BJ (cell line): Measurements from ENCODE around the gene DYNC2LI1. TPM values are rescaled to one million over a fixed set of nuclear protein-coding genes. Genes with fewer than 3 reads are reported as not detected.

Experiments
- CTCF ChIA-PET: fragments of 350-600 bp; formaldehyde crosslinking; extraction: SDS; loops from one replicate; lab custom pipeline; 2021; ENCODE audit warnings: antibody characterized with exemption, inconsistent platforms; lab: Yijun Ruan, JAX
- POLR2A ChIA-PET: fragments of 300-600 bp; sonication (Branson Sonifier 250); formaldehyde crosslinking; extraction: SDS; loops from one replicate; lab custom pipeline; 2021; ENCODE audit warnings: antibody characterized with exemption; lab: Charles Lee
- DNase-seq: peaks from one replicate; pipeline ENCODE4 v3.0.0-alpha.2; 2011; ENCODE audit warnings: low read depth
- H3K27me3 ChIP-seq: 2 replicates; pipeline ENCODE4 v1.6.0; 2011; ENCODE audit warnings: low read length; ENCODE audit not compliant: control insufficient read depth, insufficient read depth
- H3K36me3 ChIP-seq: 2 replicates; pipeline ENCODE4 v1.5.1; 2011; ENCODE audit warnings: low read length; ENCODE audit not compliant: control insufficient read depth, insufficient read depth
- H3K4me3 ChIP-seq: 2 replicates; pipeline ENCODE4 v1.5.1; 2011; ENCODE audit warnings: low read depth, mild to moderate bottlenecking, control low read depth, low read length
- CTCF ChIP-seq: IDR thresholded peaks from 2 replicates; pipeline ENCODE4 v1.5.1; 2011; ENCODE audit warnings: low read depth, mild to moderate bottlenecking, control low read depth, inconsistent platforms, low read length, moderate library complexity; ENCODE audit not compliant: insufficient read depth
- polyA plus RNA-seq: library from polyadenylated mRNA; depleted of rRNA; stranded (reverse); fragments of >200 nt; gene quantifications from 2 replicates; pipeline ENCODE4 v1.2.3, GENCODE V29; 2011

DYNC2LI1 gene
- polyA plus RNA-seq, 1 experiment, result 7.2 TPM

- DNase-seq, result no peak
- no peak for TF ChIP-seq CTCF
- no peak overlapping the region for H3K4me3 ChIP-seq
- H3K27me3 ChIP-seq, result no peaks in the 10 kb centered on the region
- 0 out of 2 replicates have a peak, but pooled peaks cover 1% of the 10 kb centered on the region for H3K36me3 ChIP-seq
- CTCF ChIA-PET, result no interaction called here
- POLR2A ChIA-PET, result no interaction called here
Observed at GRCh38 chr2:43790147-43790546, 16.3 kb downstream of the DYNC2LI1 start.

- Histone ChIP-seq H3K4me3 (no peak overlapping the region), H3K27me3 (no peaks in the 10 kb centered on the region), H3K36me3 (0 out of 2 replicates have a peak, but pooled peaks cover 1% of the 10 kb centered on the region)
- TF ChIP-seq CTCF, result no peak
- CTCF ChIA-PET, result no interaction called here
- DNase-seq, result no peak
- POLR2A ChIA-PET, result no interaction called here
Observed at GRCh38 chr2:43791035-43791765, 17.4 kb downstream of the DYNC2LI1 start.

- CTCF ChIA-PET, result no interaction called here
- TF ChIP-seq CTCF, result no peak
- POLR2A ChIA-PET, result no interaction called here
- Histone ChIP-seq H3K36me3 (0 out of 2 replicates have a peak, but pooled peaks cover 2% of the 10 kb centered on the region), H3K27me3 (no peaks in the 10 kb centered on the region), H3K4me3 (no peak overlapping the region)
- no peak for DNase-seq
Observed at GRCh38 chr2:43792653-43793052, 18.8 kb downstream of the DYNC2LI1 start.

- Histone ChIP-seq H3K36me3 (0 out of 2 replicates have a peak, but pooled peaks cover 2% of the 10 kb centered on the region), H3K27me3 (no peaks in the 10 kb centered on the region), H3K4me3 (no peak overlapping the region)
- TF ChIP-seq CTCF, result no peak
- no peak for DNase-seq
- ChIA-PET CTCF (no interaction called here), POLR2A (no interaction called here)
Observed at GRCh38 chr2:43794956-43795355, 21.1 kb downstream of the DYNC2LI1 start.

- Histone ChIP-seq H3K27me3 (no peaks in the 10 kb centered on the region), H3K36me3 (0 out of 2 replicates have a peak, but pooled peaks cover 2% of the 10 kb centered on the region), H3K4me3 (no peak overlapping the region)
- no peak for DNase-seq
- ChIA-PET CTCF (interaction anchor here (0.6 kb wide), 1 partner anchor 63 kb away, joined by 4 read pairs; no protein-coding TSS in a partner anchor), POLR2A (no interaction called here)
- no peak for TF ChIP-seq CTCF
Observed at GRCh38 chr2:43796206-43796605, 22.4 kb downstream of the DYNC2LI1 start.
